ENCODE data around the gene MAEL. TPM values are rescaled to one million over a fixed set of nuclear protein-coding genes. Genes with fewer than 3 reads are reported as not detected.

The MAEL gene
- total RNA-seq, 2 experiments from 2014 or later = not detected

DNA sequence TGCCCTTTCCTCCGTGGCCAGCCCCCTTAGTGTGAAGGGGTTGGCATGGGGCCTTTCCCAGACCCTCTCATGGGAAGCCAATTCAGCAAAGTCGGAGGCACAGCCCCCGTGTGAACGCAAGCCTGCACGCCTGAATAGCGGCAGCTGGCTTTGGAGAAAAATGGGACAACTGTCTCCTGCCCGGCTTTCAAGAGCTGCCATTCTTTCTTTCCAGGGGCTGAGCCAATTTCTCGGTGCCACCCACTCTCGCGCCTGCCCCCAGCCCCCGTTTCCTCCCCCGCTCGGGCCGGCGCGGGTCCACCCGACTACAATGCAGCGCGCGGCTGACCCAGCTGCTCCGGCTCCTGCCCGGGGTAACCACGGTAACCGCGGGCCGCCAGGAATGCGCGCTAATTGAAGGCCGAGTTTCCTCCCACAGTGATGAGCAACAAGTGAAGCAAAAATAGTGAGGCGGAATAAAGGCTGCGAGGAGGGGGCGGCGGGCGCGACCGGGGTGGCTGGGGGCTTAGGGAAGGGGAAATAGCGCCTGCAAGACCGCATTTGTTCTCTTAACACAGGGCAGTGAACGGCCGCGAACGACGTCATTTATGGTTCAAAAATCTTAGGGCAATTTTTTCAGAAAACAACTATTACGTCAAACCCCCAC, 41.6 kb upstream of the MAEL start:
- POLR2A ChIA-PET = no interaction called here
- intact Hi-C loops (cut with DNase I, micrococcal nuclease) = no loop called here
- peaks cover 6% of the 10 kb centered on the region for H3K4me1 ChIP-seq (ENCODE audit: insufficient read depth, low read length)
- H3K4me1 Mint-ChIP-seq (ENCODE audit: low read depth) = peaks cover 23% of the 10 kb centered on the region
- DNase-seq (peak in 2 of 14 experiments; percentile 3 to 5), ATAC-seq (ENCODE audit: poor library complexity) (no peak)
- H3K9me3 ChIP-seq (ENCODE audit: control insufficient read depth in 1 of 2, insufficient read depth in 1 of 2, low read length in 2 of 2) = peaks cover 0 to 5% of the 10 kb centered on the region in 2 experiments
- H3K9me3 Mint-ChIP-seq = no peaks in the 10 kb centered on the region
- no peak overlapping the region for H3K27ac Mint-ChIP-seq
- H3K4me3 Mint-ChIP-seq = peak overlapping the region; percentile 35
- no peaks in the 10 kb centered on the region for H3K36me3 ChIP-seq (ENCODE audit: insufficient read depth, low read length)
- H3K27me3 Mint-ChIP-seq = peaks cover 37% of the 10 kb centered on the region
- H3K36me3 Mint-ChIP-seq (ENCODE audit: low read depth) = no peaks in the 10 kb centered on the region
- H3K27ac ChIP-seq (ENCODE audit: low read depth in 1 of 2, low read length in 2 of 2) = no peak overlapping the region
- CTCF ChIA-PET = no interaction called here
- no peak overlapping the region for H3K4me3 ChIP-seq (ENCODE audit: low read length)
- TF ChIP-seq, protein P1, sequence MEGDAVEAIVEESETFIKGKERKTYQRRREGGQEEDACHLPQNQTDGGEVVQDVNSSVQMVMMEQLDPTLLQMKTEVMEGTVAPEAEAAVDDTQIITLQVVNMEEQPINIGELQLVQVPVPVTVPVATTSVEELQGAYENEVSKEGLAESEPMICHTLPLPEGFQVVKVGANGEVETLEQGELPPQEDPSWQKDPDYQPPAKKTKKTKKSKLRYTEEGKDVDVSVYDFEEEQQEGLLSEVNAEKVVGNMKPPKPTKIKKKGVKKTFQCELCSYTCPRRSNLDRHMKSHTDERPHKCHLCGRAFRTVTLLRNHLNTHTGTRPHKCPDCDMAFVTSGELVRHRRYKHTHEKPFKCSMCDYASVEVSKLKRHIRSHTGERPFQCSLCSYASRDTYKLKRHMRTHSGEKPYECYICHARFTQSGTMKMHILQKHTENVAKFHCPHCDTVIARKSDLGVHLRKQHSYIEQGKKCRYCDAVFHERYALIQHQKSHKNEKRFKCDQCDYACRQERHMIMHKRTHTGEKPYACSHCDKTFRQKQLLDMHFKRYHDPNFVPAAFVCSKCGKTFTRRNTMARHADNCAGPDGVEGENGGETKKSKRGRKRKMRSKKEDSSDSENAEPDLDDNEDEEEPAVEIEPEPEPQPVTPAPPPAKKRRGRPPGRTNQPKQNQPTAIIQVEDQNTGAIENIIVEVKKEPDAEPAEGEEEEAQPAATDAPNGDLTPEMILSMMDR (IDR thresholded peaks at IDR 0.05) = no peak
- H3K27me3 ChIP-seq (ENCODE audit: control insufficient read depth in 1 of 2, insufficient read depth in 2 of 2, low read length in 2 of 2) = peaks cover 23 to 25% of the 10 kb centered on the region in 2 experiments

DNA sequence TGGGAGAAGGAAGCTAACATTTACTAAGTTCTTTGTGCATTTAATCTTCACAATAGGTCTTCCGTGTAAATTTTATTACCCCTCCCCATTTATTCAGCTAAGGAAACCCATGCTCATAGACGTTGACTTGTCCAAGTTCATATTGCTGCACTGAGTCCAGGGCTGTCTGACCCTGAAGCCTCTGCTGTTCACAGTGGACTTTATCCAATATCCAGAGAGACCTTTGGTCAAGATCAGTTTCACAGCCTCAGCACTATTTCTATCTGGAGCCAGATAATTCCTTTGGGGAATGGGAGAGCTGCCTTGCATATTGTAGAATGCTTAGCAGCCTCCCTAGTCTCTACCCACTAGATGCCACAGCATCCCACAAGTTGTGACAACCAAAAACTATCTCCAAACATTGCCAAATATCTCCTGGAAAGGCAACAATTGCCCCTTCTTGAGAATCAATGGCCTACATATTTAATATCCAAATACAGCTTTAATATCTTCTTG, 40.2 kb upstream of the MAEL start:
- Mint-ChIP-seq H3K36me3 (ENCODE audit: low read depth) (no peaks in the 10 kb centered on the region), H3K9me3 (no peaks in the 10 kb centered on the region), H3K4me1 (ENCODE audit: low read depth) (peaks cover 21% of the 10 kb centered on the region), H3K27ac (no peak overlapping the region), H3K4me3 (no peak overlapping the region), H3K27me3 (peaks cover 37% of the 10 kb centered on the region)
- ChIA-PET CTCF (no interaction called here), POLR2A (no interaction called here)
- ATAC-seq (ENCODE audit: poor library complexity) = no peak
- intact Hi-C loops (cut with DNase I, micrococcal nuclease) = no loop called here
- peaks cover 6% of the 10 kb centered on the region for H3K4me1 ChIP-seq (ENCODE audit: insufficient read depth, low read length)
- no peak overlapping the region for H3K27ac ChIP-seq (ENCODE audit: low read depth in 1 of 2, low read length in 2 of 2)
- TF ChIP-seq, protein P1 (IDR thresholded peaks at IDR 0.05) = no peak
- peaks cover 0 to 5% of the 10 kb centered on the region in 2 experiments for H3K9me3 ChIP-seq (ENCODE audit: control insufficient read depth in 1 of 2, insufficient read depth in 1 of 2, low read length in 2 of 2)
- H3K36me3 ChIP-seq (ENCODE audit: insufficient read depth, low read length) = no peaks in the 10 kb centered on the region
- peaks cover 23 to 25% of the 10 kb centered on the region in 2 experiments for H3K27me3 ChIP-seq (ENCODE audit: control insufficient read depth in 1 of 2, insufficient read depth in 2 of 2, low read length in 2 of 2)
- H3K4me3 ChIP-seq (ENCODE audit: low read length) = no peak overlapping the region
- DNase-seq = no peak

DNA sequence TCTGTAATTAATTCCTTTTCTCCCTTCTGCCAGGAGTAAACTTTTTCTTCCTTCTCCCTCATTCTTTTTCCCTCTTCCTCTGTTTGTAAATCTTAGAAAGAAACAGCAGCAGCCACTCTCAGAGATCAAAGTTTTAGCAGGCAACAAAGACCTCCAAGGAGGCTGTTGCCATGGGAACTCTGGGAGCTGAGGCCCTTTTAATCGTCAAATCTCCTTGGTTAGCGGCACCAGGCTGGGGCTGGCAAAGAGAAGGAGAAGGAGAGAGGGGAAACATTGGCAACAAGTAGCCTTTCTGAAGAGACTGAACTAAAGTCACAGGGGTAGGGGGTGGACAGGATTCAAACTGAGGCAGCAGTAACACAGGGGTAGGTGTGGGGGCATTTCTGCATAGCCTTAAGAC, 38.9 kb upstream of the MAEL start:
- no peak overlapping the region for H3K27ac Mint-ChIP-seq
- Histone ChIP-seq H3K4me3 (ENCODE audit: low read length) (no peak overlapping the region), H3K9me3 (ENCODE audit: control insufficient read depth in 1 of 2, insufficient read depth in 1 of 2, low read length in 2 of 2) (peaks cover 0 to 5% of the 10 kb centered on the region in 2 experiments), H3K27ac (ENCODE audit: low read depth in 1 of 2, low read length in 2 of 2) (no peak overlapping the region), H3K4me1 (ENCODE audit: insufficient read depth, low read length) (peaks cover 6% of the 10 kb centered on the region), H3K36me3 (ENCODE audit: insufficient read depth, low read length) (no peaks in the 10 kb centered on the region), H3K27me3 (ENCODE audit: control insufficient read depth in 1 of 2, insufficient read depth in 2 of 2, low read length in 2 of 2) (peaks cover 23 to 25% of the 10 kb centered on the region in 2 experiments)
- peaks cover 9% of the 10 kb centered on the region for H3K4me1 Mint-ChIP-seq (ENCODE audit: low read depth)
- peaks cover 32% of the 10 kb centered on the region for H3K27me3 Mint-ChIP-seq
- ChIA-PET POLR2A (no interaction called here), CTCF (no interaction called here)
- TF ChIP-seq, protein P1 (IDR thresholded peaks at IDR 0.05) = no peak
- no peak overlapping the region for H3K4me3 Mint-ChIP-seq
- H3K36me3 Mint-ChIP-seq (ENCODE audit: low read depth) = no peaks in the 10 kb centered on the region
- intact Hi-C loops (cut with DNase I, micrococcal nuclease) = no loop called here
- no peak for DNase-seq
- no peak for ATAC-seq (ENCODE audit: poor library complexity)
- H3K9me3 Mint-ChIP-seq = no peaks in the 10 kb centered on the region

Measured in CD4-positive, alpha-beta T cell (primary cell).